Hepatocyte (in vitro differentiated cells): ENCODE data around the gene SETD7.
"Not testable (repeated sequence)": the region's sequence is repeated elsewhere in the genome, so short reads cannot be mapped to it uniquely, and the experiment has no call there.

Source experiments
- CTCF ChIP-seq: fragments of 200-600 bp; sonication (generic); IDR thresholded peaks from 2 replicates; pipeline ENCODE4 v1.5.1; 2016; ENCODE audit warnings: antibody characterized with exemption, mild to moderate bottlenecking; ENCODE audit not compliant: poor library complexity
- EZH2 ChIP-seq: fragments of 200-600 bp; sonication (generic); IDR thresholded peaks from 2 replicates; pipeline ENCODE4 v1.6.1; 2016; ENCODE audit warnings: antibody characterized with exemption, mild to moderate bottlenecking, borderline replicate concordance

GRCh38 chr4:139447078-139447477 lies 108.9 kb downstream of the SETD7 start:
- TF ChIP-seq CTCF, EZH2: not testable (repeated sequence)
